Natural killer cell treated with Interleukin-12 subunit alpha and Interleukin-12 subunit beta and Interleukin-15 and Interleukin-18, amount 100 ng/mL, for 72 hours (primary cell): ENCODE measurements around the gene HPD. TPM values are rescaled to one million over a fixed set of nuclear protein-coding genes. Genes with fewer than 3 reads are reported as not detected.
A peak's percentile ranks its signal among the peaks of the same experiment; 100 is the strongest.

Source experiments
- ATAC-seq, 2 donors: fragments of 150-1000 bp; cut with Tn5 transposase in 1 of 2; sonication (Bioruptor Pico), chemical (Tn5 transposase) in 1 of 2; 2 replicates each; pipeline ENCODE4 v1.10.0; 2021
- DNase-seq: peaks from one replicate; pipeline ENCODE4 v3.0.0; 2022; ENCODE audit warnings: low spot score
- H3K27ac Mint-ChIP-seq, 2 donors: 1 replicate in 1 of 2; 2 replicates in 1 of 2; pipeline ENCODE4 v1.8.0; 2022; ENCODE audit warnings: mixed read lengths in 2 of 2, mild to moderate bottlenecking in 1 of 2, moderate library complexity in 1 of 2
- H3K27me3 Mint-ChIP-seq, 2 donors: 1 replicate in 1 of 2; 2 replicates in 1 of 2; pipeline ENCODE4 v1.8.0; 2022; ENCODE audit warnings: mixed read lengths in 2 of 2
- H3K36me3 Mint-ChIP-seq: one replicate; pipeline ENCODE4 v1.8.0; 2022; ENCODE audit warnings: mixed read lengths
- H3K4me1 Mint-ChIP-seq, 2 donors: 1 replicate in 1 of 2; 2 replicates in 1 of 2; pipeline ENCODE4 v1.8.0; 2022; ENCODE audit warnings: low read depth in 2 of 2, mixed read lengths in 2 of 2, mild to moderate bottlenecking in 1 of 2
- H3K4me3 Mint-ChIP-seq: one replicate; pipeline ENCODE4 v1.8.0; 2022; ENCODE audit warnings: mixed read lengths
- H3K9me3 Mint-ChIP-seq: 2 replicates; pipeline ENCODE4 v1.8.0; 2022; ENCODE audit warnings: mixed read lengths
- total RNA-seq, 2 donors: library from RNA; stranded (reverse); gene quantifications; one replicate each; pipeline ENCODE4 v1.2.3, GENCODE V29; 2022

HPD gene
- total RNA-seq, 2 donors from 2014 or later = not detected

GRCh38 chr12:121807642-121808347 lies 50.9 kb downstream of the HPD start:
- no peak for DNase-seq
- H3K4me1 Mint-ChIP-seq = peaks cover 23 to 36% of the 10 kb centered on the region in 2 donors
- H3K27ac Mint-ChIP-seq = no peak overlapping the region
- no peaks in the 10 kb centered on the region for H3K27me3 Mint-ChIP-seq
- H3K4me3 Mint-ChIP-seq = no peak overlapping the region
- no peaks in the 10 kb centered on the region for H3K36me3 Mint-ChIP-seq
- H3K9me3 Mint-ChIP-seq = no peaks in the 10 kb centered on the region
- ATAC-seq = no peak

GRCh38 chr12:121806546-121807423 lies 51.9 kb downstream of the HPD start:
- DNase-seq = no peak
- H3K4me3 Mint-ChIP-seq = peak overlapping the region; percentile 94
- H3K36me3 Mint-ChIP-seq = peaks cover 3% of the 10 kb centered on the region
- H3K4me1 Mint-ChIP-seq = peaks cover 32 to 38% of the 10 kb centered on the region in 2 donors
- H3K9me3 Mint-ChIP-seq = no peaks in the 10 kb centered on the region
- H3K27me3 Mint-ChIP-seq = no peaks in the 10 kb centered on the region
- H3K27ac Mint-ChIP-seq = peak overlapping the region; percentile 80 to 92
- ATAC-seq = no peak

GRCh38 chr12:121806009-121806545 lies 52.6 kb downstream of the HPD start:
- Mint-ChIP-seq H3K9me3 (no peaks in the 10 kb centered on the region), H3K36me3 (peaks cover 4% of the 10 kb centered on the region), H3K4me3 (peak overlapping the region; percentile 94), H3K27me3 (no peaks in the 10 kb centered on the region), H3K27ac (peak overlapping the region; percentile 80 to 92), H3K4me1 (peaks cover 34 to 39% of the 10 kb centered on the region in 2 donors)
- ATAC-seq (no peak), DNase-seq (no peak)

- H3K27ac Mint-ChIP-seq = peak overlapping the region; percentile 80 to 92
- H3K4me3 Mint-ChIP-seq = peak overlapping the region; percentile 94
- no peak for DNase-seq
- H3K36me3 Mint-ChIP-seq = peaks cover 4% of the 10 kb centered on the region
- no peak for ATAC-seq
- peaks cover 30 to 35% of the 10 kb centered on the region in 2 donors for H3K4me1 Mint-ChIP-seq
- H3K27me3 Mint-ChIP-seq = no peaks in the 10 kb centered on the region
- H3K9me3 Mint-ChIP-seq = no peaks in the 10 kb centered on the region
Measured at GRCh38 chr12:121805171-121806008, 53.3 kb downstream of the HPD start.

- peak overlapping the region; percentile 80 to 92 for H3K27ac Mint-ChIP-seq
- no peak for DNase-seq
- H3K4me1 Mint-ChIP-seq = peaks cover 30 to 33% of the 10 kb centered on the region in 2 donors
- H3K27me3 Mint-ChIP-seq = no peaks in the 10 kb centered on the region
- H3K9me3 Mint-ChIP-seq = no peaks in the 10 kb centered on the region
- no peak for ATAC-seq
- peaks cover 4% of the 10 kb centered on the region for H3K36me3 Mint-ChIP-seq
- H3K4me3 Mint-ChIP-seq = peak overlapping the region; percentile 94
Measured at GRCh38 chr12:121804417-121805111, 54.1 kb downstream of the HPD start.

GRCh38 chr12:121803861-121804416 lies 54.7 kb downstream of the HPD start, which contains the start of gene SETD1B:
TSS of gene SETD1B (plus strand) at chr12:121804009. CDS start at chr12:121804738, 729 bp downstream.
- Mint-ChIP-seq H3K36me3 (peaks cover 4% of the 10 kb centered on the region), H3K27ac (peak within 1 kb of the TSS; percentile 96 to 100), H3K4me3 (peak within 1 kb of the TSS; percentile 94), H3K9me3 (no peaks in the 10 kb centered on the region), H3K4me1 (peaks cover 34 to 36% of the 10 kb centered on the region in 2 donors), H3K27me3 (no peaks in the 10 kb centered on the region)
- DNase-seq (no peak), ATAC-seq (peak; percentile 2 to 15)

- H3K4me1 Mint-ChIP-seq = peaks cover 43 to 45% of the 10 kb centered on the region in 2 donors
- peak overlapping the region; percentile 96 to 100 for H3K27ac Mint-ChIP-seq
- ATAC-seq = peak; percentile 56 to 70
- peaks cover 4% of the 10 kb centered on the region for H3K36me3 Mint-ChIP-seq
- no peaks in the 10 kb centered on the region for H3K27me3 Mint-ChIP-seq
- DNase-seq = peak; percentile 91
- no peaks in the 10 kb centered on the region for H3K9me3 Mint-ChIP-seq
- peak overlapping the region; percentile 92 for H3K4me3 Mint-ChIP-seq
Measured at GRCh38 chr12:121802843-121803698, 55.6 kb downstream of the HPD start.

GRCh38 chr12:121802485-121802842 lies 56.2 kb downstream of the HPD start:
- peak overlapping the region; percentile 96 to 100 for H3K27ac Mint-ChIP-seq
- H3K4me3 Mint-ChIP-seq = peak overlapping the region; percentile 92
- DNase-seq = no peak
- no peak for ATAC-seq
- H3K36me3 Mint-ChIP-seq = peaks cover 4% of the 10 kb centered on the region
- no peaks in the 10 kb centered on the region for H3K27me3 Mint-ChIP-seq
- peaks cover 46% of the 10 kb centered on the region in 2 donors for H3K4me1 Mint-ChIP-seq
- H3K9me3 Mint-ChIP-seq = no peaks in the 10 kb centered on the region

GRCh38 chr12:121801595-121802484 lies 56.8 kb downstream of the HPD start:
- ATAC-seq (no peak), DNase-seq (no peak)
- Mint-ChIP-seq H3K4me1 (peaks cover 48% of the 10 kb centered on the region in 2 donors), H3K4me3 (peak overlapping the region; percentile 92), H3K27ac (peak overlapping the region; percentile 96 to 100), H3K9me3 (no peaks in the 10 kb centered on the region), H3K27me3 (no peaks in the 10 kb centered on the region), H3K36me3 (peaks cover 4% of the 10 kb centered on the region)

GRCh38 chr12:121800694-121801594 lies 57.7 kb downstream of the HPD start:
- Mint-ChIP-seq H3K9me3 (no peaks in the 10 kb centered on the region), H3K4me3 (peak overlapping the region; percentile 92), H3K36me3 (peaks cover 4% of the 10 kb centered on the region), H3K27me3 (no peaks in the 10 kb centered on the region), H3K27ac (peak overlapping the region; percentile 96 to 100), H3K4me1 (peaks cover 39 to 41% of the 10 kb centered on the region in 2 donors)
- peak; percentile 37 to 51 for ATAC-seq
- peak; percentile 81 for DNase-seq
